HG03571 (cell line): Measurements from ENCODE around the gene HS3ST4.

Experiments used
- ATAC-seq: cut with Tn5 transposase; IDR thresholded peaks from one replicate; pipeline ENCODE4 v1.9.1; 2021; ENCODE audit not compliant: unreplicated experiment

Gene HS3ST4

DNA sequence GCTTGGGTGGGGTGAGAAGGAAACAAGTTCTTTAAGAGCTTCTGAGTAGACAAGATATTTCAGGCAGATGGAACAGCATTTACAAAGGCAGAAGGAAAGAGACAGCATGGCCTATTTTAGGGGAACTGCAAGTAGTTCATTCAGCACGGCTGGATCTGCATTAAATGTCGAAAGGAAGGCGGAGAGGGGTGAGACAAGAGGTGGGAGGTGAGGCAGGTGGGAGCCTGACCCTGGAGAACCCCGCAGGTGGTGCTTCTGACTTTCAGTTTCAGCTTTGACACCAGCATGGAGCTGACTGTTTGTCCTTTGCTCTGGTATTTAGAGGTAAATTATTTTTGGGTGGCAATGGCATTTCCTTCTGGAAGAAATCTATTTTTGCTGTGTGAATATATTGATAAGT is 194.8 kb downstream of the HS3ST4 start:
- no peak for ATAC-seq

DNA sequence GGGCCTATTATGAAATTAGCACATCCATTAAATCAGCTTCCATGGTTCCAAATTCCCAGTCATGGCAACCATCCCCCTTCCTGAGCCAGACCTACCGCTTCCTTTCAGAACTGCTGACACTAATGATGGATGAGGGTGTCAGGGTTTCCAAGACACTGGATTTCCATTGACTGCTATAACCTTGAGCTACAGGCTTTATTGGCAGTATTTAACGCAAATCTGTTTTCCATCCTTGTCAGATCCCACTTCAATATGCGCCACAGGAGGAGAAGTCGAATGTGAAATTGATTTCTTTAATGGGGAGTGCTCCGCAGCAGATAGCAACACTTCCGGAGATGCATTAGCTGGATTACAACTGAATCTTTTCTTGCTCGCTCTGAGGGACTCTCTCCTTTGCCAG is 197.1 kb downstream of the HS3ST4 start:
- ATAC-seq: no peak

DNA sequence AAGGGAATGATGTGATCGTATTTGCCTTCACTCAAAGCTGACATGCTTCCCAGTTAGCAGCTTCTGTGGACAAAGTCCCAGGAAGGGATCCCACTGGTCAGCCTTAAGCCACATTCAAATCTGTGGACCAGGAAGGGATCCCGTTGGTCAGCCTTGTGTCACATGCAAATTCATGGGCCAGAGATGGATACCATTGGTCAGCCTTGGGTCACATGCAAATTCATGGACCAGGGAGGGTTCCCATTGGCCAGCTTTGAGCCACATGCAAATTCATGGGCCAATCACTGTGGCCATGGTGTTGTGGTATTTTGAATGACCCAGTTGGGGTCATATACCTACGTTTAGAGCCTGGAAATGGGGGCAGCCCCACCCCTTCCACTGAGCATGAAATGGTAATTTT is 201.6 kb downstream of the HS3ST4 start:
- no peak for ATAC-seq

GRCh38 chr16:25894093-25894492 is 202.3 kb downstream of the HS3ST4 start:
- no peak for ATAC-seq

GRCh38 chr16:25895380-25895779 is 203.6 kb downstream of the HS3ST4 start:
- ATAC-seq: no peak

- no peak for ATAC-seq
Measured at GRCh38 chr16:25896411-25896810, 204.7 kb downstream of the HS3ST4 start.

GRCh38 chr16:25897702-25898101 is 205.9 kb downstream of the HS3ST4 start:
- no peak for ATAC-seq

DNA sequence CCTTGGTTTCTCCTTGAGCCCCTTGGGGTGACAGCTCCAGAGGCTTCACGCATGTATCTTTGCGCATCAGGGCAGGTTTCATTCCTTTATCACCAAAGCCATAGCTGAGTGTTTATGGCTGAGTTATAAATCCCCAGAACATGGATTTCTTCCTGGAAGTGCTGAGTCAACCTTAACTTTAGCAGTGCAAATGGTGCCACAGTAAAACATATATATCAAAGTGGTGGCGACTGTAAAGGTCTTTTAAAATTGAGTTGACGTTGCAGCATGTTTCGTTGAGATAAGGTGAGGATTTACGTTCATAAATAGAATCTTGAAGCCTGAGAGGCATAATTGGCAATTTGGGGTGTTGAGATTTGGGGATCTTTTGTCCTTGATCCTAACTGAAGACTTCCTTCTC is 214.1 kb downstream of the HS3ST4 start:
- no peak for ATAC-seq

DNA sequence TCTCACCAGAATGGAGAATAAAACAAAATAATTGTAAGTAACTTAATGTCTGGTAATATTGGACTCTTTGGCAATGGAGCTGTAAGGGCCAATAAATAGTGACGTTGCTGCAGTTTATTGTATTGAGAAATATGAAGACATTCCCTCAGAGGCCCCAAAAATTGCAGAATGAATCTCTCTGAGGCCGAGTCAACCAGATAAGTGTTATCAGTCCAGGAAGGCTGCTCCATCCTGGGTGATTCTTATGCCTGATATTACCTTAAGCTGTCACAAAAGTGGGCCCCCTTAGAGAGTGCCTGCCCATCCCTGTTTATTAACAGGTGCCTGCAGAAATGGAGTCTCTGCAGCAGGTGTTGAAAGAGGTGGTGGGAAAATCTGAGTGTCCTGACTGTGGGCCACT is 219.2 kb downstream of the HS3ST4 start:
- no peak for ATAC-seq

DNA sequence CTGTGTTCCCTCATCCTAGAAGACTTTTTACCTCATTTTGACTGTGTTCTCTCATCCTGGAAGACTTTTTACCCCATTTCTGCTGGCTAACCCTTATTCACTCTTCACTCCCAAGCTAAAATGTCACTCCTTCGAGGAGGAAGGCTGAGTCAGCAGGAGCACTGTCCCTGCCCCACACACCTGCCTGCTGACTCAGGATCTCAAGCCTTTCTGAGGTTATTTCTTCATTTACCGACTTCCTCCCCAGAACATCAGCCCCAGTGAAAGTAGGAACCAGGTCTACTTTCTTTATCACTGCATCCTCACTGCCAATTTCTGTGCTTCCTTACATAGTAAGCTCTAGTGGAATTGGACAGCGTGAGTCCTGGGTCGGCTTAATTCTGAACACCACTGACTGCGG is 220.6 kb downstream of the HS3ST4 start:
- no peak for ATAC-seq

GRCh38 chr16:25914357-25914962 is 222.7 kb downstream of the HS3ST4 start:
- ATAC-seq: no peak

DNA sequence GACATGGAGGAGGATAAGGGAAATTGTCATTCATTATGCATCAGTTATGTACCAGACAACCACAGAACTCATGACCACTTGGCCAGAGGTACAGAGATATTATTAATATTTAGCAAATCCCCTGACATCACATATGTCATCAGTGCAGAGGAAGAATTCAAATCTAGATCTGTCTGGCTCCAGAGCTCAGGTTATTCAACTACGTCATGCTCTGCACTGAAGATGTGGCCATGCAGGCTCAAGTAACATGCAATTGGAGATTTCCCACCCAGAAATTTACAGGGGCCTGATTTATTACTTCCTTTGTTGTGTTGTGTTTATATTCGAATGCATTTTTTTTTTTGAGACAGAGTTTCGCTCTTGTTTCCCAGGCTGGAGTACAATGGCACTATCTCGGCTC is 224.3 kb downstream of the HS3ST4 start:
- no peak for ATAC-seq

GRCh38 chr16:25922438-25922837 is 230.7 kb downstream of the HS3ST4 start:
- ATAC-seq: no peak

GRCh38 chr16:25925421-25925820 is 233.7 kb downstream of the HS3ST4 start:
- ATAC-seq: no peak

DNA sequence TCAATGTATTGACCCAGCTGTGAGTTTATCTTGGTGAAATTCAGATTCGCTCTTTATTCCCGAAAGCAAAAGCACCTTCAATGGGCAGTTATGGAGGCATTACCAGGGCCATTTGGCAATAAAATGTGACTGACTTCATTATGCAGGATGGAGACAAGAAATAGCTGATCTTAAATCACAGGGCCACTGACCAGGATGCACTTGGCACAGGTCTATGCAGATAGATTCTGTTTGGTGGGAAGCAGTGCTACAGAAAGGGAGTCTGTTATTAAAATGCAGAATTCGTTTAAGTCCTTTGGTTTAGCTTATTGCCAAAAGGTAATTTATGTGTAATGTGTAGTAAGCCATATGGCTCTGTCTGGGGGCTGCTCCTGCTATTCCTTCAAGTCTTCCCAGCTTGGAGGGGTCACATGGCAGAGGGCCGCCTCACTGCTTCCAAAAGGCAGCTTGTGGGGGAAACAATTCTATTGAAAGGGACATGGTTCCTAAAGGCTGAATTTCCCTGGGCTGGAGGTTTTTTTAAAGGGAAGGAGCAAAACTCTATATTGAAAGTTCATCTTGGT is 239.8 kb downstream of the HS3ST4 start:
- no peak for ATAC-seq

- ATAC-seq: no peak
Measured at GRCh38 chr16:25941800-25942499, 250.2 kb downstream of the HS3ST4 start.

GRCh38 chr16:25950586-25951281 is 259.0 kb downstream of the HS3ST4 start:
- no peak for ATAC-seq

GRCh38 chr16:25951999-25952398 is 260.2 kb downstream of the HS3ST4 start:
- no peak for ATAC-seq

GRCh38 chr16:25952983-25953382 is 261.2 kb downstream of the HS3ST4 start:
- ATAC-seq: no peak

DNA sequence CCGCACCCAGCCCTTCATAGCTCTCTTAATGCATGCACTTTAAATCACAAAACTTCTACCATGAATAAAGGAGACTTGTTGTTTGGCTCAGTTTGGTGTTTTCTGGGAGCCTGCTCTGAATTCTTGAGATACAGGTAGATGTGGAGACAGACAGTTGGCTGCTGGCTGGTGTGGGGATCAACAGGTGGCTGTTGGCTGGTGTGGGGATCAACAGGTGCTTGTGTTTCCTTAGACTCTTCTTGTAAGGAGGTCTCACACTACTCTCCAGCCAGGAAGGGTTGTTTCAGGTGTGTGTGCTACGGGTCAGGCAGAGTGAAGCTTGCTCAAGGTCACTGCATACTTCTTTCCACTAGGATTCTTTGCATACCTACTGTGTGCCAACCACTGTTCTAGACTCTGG is 265.9 kb downstream of the HS3ST4 start:
- no peak for ATAC-seq

DNA sequence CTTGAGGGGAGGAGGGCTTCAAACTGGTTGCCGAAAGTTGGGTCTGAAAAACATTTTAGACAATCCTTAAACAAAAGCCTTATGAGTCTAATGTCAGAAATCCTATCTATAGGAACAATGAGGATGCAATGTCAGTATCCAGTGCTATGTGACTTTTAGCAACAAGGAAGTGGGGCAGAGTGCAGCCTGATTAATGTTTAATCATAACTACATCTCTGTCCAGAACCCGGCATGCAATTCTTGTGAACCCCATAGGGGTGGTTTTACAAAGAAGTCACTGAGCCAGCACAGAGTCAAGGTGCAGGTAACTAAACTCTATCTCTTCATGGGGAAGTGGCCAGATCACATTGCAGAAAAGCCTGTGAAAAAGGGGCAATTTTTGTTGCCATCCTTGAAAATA is 267.5 kb downstream of the HS3ST4 start:
- no peak for ATAC-seq
